HepG2 (cell line): ENCODE results near the gene CTBP1. TPM values are rescaled to one million over a fixed set of nuclear protein-coding genes. Genes with fewer than 3 reads are reported as not detected.

Experiments used
- ATM ChIP-seq: fragments of 450-650 bp; IDR thresholded peaks from 2 replicates; pipeline ENCODE4 v1.7.1; 2017; ENCODE audit warnings: mild to moderate bottlenecking, borderline replicate concordance
- ERF ChIP-seq: IDR thresholded peaks from 2 replicates; pipeline ENCODE4 v1.6.1; 2018; ENCODE audit warnings: missing biosample characterization, missing genetic modification reagents
- IRF2 ChIP-seq: IDR thresholded peaks from 2 replicates; pipeline ENCODE4 v1.6.1; 2018; ENCODE audit warnings: missing genetic modification reagents, missing compliant biosample characterization
- KLF9 ChIP-seq: IDR thresholded peaks from 2 replicates; pipeline ENCODE4 v1.6.1; 2016; ENCODE audit warnings: low read depth
- MEIS1 ChIP-seq: sonication (generic); formaldehyde crosslinking; IDR thresholded peaks from 2 replicates; pipeline ENCODE4 v1.9.0; 2021; ENCODE audit warnings: mild to moderate bottlenecking, missing genetic modification reagents, moderate library complexity, borderline replicate concordance
- SP1 ChIP-seq, 2 experiments: fragments of 450-650 bp in 1 of 2; sonication (generic) in 1 of 2; formaldehyde crosslinking in 1 of 2; IDR thresholded peaks; 2 replicates each; pipeline versions ENCODE4 v1.4.0 to v1.6.1; 2016 to 2020; ENCODE audit warnings: missing genetic modification reagents in 1 of 2
- ZNF619 ChIP-seq: sonication (generic); formaldehyde crosslinking; IDR thresholded peaks from 2 replicates; pipeline ENCODE4 v1.4.0; 2020; ENCODE audit warnings: mild to moderate bottlenecking, missing genetic modification reagents
- ZNF713 ChIP-seq: sonication (generic); formaldehyde crosslinking; IDR thresholded peaks from 2 replicates; pipeline ENCODE4 v1.4.0; 2020; ENCODE audit warnings: mild to moderate bottlenecking, missing genetic modification reagents
- polyA plus RNA-seq, 8 experiments: library from polyadenylated mRNA; depleted of rRNA in 3 of 8; stranded (reverse) in 7 of 8; unstranded in 1 of 8; fragments of >200 nt; fragmentation: Illumina TruSeq in 4 of 8; extraction: Trizol in 4 of 8; gene quantifications; 2 replicates each; pipeline versions ENCODE4 v1.2.1 to v1.2.3, GENCODE V29; 2011 to 2016; ENCODE audit warnings: low read depth in 4 of 8, missing spikeins in 1 of 8, mixed read lengths in 1 of 8; ENCODE audit not compliant: insufficient read depth in 1 of 8
- total RNA-seq, 5 experiments: library from RNA; depleted of rRNA; stranded (reverse); fragments of >200 nt; fragmentation: Illumina TruSeq; extraction: Trizol; gene quantifications; 2 replicates each; pipeline ENCODE4 v1.2.3, GENCODE V29; 2016; ENCODE audit warnings: low read depth in 1 of 5
- TF ChIP-seq, protein P1 (sequence below): sonication (generic); formaldehyde crosslinking; IDR thresholded peaks from 2 replicates; pipeline ENCODE4 v1.5.0; 2020; ENCODE audit warnings: mild to moderate bottlenecking, missing genetic modification reagents, borderline replicate concordance
- TF ChIP-seq, protein P2 (sequence below): sonication (generic); formaldehyde crosslinking; IDR thresholded peaks from 2 replicates; pipeline ENCODE4 v1.8.0; 2022; ENCODE audit warnings: missing genetic modification reagents, mild to moderate bottlenecking, borderline replicate concordance
- TF ChIP-seq, protein P3 (sequence below): sonication (generic); formaldehyde crosslinking; IDR thresholded peaks from one replicate; pipeline ENCODE4 v1.5.1; 2020; ENCODE audit warnings: mild to moderate bottlenecking, missing genetic modification reagents; ENCODE audit errors: not compliant biosample characterization
- TF ChIP-seq, protein P4 (sequence below): sonication (generic); formaldehyde crosslinking; IDR thresholded peaks from 2 replicates; pipeline ENCODE4 v1.5.0; 2020; ENCODE audit warnings: missing genetic modification reagents, mild to moderate bottlenecking, borderline replicate concordance

The CTBP1 gene
- total and polyA plus RNA-seq, 2 of the 13 experiments (the other 11 are each of a cell fraction or from before 2014, with no cell fraction given): 78.5 to 112 TPM

DNA sequence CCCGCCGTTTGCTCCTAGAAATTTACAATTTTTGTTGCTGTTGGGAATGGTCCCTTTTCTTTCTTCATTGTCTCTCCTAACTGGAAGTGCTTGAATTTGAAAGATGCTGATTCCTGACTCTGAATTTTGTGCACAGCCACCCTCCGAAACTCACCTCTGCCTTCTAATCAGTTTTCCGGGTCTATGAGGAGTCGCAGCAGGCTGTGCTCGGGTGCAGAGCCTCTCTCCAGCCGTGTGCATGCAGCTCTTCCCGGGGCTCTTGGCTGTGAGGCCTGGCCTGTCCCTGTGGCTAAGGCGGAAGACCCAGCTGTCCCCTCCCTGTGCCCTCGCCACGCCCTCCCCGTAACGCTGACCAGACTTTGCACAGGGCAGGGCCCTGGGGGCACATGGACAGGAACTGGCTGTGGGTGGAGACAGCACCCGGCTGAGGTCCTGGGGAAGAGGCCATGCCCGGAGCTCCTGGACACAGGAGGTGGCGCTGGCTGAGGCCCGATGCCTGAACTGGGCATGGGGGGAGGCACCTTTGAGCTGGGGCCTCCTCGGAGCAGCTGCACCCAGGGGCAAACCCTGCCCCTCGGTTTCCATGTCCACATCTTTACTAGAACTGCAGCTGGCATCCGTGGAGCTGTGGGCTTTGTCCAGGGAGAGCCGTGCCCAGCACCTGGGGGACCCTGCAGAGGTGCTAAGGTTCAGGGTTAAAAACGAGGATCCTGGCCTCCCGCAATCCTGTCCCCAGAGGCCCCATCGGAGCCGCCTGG, 43.9 kb downstream of the CTBP1 start (continued):
- TF ChIP-seq, protein P1, sequence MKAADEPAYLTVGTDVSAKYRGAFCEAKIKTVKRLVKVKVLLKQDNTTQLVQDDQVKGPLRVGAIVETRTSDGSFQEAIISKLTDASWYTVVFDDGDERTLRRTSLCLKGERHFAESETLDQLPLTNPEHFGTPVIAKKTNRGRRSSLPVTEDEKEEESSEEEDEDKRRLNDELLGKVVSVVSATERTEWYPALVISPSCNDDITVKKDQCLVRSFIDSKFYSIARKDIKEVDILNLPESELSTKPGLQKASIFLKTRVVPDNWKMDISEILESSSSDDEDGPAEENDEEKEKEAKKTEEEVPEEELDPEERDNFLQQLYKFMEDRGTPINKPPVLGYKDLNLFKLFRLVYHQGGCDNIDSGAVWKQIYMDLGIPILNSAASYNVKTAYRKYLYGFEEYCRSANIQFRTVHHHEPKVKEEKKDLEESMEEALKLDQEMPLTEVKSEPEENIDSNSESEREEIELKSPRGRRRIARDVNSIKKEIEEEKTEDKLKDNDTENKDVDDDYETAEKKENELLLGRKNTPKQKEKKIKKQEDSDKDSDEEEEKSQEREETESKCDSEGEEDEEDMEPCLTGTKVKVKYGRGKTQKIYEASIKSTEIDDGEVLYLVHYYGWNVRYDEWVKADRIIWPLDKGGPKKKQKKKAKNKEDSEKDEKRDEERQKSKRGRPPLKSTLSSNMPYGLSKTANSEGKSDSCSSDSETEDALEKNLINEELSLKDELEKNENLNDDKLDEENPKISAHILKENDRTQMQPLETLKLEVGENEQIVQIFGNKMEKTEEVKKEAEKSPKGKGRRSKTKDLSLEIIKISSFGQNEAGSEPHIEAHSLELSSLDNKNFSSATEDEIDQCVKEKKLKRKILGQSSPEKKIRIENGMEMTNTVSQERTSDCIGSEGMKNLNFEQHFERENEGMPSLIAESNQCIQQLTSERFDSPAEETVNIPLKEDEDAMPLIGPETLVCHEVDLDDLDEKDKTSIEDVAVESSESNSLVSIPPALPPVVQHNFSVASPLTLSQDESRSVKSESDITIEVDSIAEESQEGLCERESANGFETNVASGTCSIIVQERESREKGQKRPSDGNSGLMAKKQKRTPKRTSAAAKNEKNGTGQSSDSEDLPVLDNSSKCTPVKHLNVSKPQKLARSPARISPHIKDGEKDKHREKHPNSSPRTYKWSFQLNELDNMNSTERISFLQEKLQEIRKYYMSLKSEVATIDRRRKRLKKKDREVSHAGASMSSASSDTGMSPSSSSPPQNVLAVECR: peak; percentile 94
- TF ChIP-seq KLF9 (0 out of 2 replicates have a peak, but pooled peaks have one; percentile 61), IRF2 (CRISPR knock-in tag) (peak; percentile 85), ZNF619 (0 out of 2 replicates have a peak, but pooled peaks have one; percentile 78), MEIS1 (CRISPR knock-in tag) (no peak; the same call in none of the 2 replicates), SP1 (IDR thresholded peaks at IDR 0.05) (no peak), SP1 (CRISPR knock-in tag; IDR thresholded peaks at IDR 0.05) (peak; percentile 87), ATM (no peak), ZNF713 (CRISPR knock-in tag) (0 out of 2 replicates have a peak, but pooled peaks have one; percentile 89), ERF (peak; percentile 95)
- TF ChIP-seq, protein P2, sequence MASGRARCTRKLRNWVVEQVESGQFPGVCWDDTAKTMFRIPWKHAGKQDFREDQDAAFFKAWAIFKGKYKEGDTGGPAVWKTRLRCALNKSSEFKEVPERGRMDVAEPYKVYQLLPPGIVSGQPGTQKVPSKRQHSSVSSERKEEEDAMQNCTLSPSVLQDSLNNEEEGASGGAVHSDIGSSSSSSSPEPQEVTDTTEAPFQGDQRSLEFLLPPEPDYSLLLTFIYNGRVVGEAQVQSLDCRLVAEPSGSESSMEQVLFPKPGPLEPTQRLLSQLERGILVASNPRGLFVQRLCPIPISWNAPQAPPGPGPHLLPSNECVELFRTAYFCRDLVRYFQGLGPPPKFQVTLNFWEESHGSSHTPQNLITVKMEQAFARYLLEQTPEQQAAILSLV (CRISPR knock-in tag): 0 out of 2 replicates have a peak, but pooled peaks have one; percentile 17
- TF ChIP-seq, protein P3, sequence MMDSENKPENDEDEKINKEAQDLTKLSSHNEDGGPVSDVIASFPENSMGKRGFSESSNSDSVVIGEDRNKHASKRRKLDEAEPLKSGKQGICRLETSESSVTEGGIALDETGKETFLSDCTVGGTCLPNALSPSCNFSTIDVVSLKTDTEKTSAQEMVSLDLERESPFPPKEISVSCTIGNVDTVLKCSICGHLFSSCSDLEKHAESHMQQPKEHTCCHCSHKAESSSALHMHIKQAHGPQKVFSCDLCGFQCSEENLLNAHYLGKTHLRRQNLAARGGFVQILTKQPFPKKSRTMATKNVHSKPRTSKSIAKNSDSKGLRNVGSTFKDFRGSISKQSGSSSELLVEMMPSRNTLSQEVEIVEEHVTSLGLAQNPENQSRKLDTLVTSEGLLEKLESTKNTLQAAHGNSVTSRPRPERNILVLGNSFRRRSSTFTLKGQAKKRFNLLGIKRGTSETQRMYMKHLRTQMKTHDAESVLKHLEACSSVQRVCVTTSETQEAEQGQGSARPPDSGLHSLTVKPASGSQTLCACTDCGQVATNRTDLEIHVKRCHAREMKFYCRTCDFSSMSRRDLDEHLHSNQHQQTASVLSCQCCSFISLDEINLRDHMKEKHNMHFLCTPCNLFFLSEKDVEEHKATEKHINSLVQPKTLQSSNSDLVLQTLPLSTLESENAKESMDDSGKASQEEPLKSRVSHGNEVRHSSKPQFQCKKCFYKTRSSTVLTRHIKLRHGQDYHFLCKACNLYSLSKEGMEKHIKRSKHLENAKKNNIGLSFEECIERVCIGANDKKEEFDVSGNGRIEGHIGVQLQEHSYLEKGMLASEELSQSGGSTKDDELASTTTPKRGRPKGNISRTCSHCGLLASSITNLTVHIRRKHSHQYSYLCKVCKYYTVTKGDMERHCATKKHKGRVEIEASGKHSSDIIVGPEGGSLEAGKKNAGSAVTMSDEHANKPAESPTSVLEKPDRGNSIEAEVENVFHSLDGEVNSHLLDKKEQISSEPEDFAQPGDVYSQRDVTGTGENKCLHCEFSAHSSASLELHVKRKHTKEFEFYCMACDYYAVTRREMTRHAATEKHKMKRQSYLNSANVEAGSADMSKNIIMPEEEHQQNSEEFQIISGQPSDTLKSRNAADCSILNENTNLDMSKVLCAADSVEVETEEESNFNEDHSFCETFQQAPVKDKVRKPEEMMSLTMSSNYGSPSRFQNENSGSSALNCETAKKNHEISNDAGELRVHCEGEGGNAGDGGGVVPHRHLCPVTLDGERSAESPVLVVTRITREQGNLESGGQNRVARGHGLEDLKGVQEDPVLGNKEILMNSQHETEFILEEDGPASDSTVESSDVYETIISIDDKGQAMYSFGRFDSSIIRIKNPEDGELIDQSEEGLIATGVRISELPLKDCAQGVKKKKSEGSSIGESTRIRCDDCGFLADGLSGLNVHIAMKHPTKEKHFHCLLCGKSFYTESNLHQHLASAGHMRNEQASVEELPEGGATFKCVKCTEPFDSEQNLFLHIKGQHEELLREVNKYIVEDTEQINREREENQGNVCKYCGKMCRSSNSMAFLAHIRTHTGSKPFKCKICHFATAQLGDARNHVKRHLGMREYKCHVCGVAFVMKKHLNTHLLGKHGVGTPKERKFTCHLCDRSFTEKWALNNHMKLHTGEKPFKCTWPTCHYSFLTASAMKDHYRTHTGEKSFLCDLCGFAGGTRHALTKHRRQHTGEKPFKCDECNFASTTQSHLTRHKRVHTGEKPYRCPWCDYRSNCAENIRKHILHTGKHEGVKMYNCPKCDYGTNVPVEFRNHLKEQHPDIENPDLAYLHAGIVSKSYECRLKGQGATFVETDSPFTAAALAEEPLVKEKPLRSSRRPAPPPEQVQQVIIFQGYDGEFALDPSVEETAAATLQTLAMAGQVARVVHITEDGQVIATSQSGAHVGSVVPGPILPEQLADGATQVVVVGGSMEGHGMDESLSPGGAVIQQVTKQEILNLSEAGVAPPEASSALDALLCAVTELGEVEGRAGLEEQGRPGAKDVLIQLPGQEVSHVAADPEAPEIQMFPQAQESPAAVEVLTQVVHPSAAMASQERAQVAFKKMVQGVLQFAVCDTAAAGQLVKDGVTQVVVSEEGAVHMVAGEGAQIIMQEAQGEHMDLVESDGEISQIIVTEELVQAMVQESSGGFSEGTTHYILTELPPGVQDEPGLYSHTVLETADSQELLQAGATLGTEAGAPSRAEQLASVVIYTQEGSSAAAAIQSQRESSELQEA: peak; percentile 72
- TF ChIP-seq, protein P4, sequence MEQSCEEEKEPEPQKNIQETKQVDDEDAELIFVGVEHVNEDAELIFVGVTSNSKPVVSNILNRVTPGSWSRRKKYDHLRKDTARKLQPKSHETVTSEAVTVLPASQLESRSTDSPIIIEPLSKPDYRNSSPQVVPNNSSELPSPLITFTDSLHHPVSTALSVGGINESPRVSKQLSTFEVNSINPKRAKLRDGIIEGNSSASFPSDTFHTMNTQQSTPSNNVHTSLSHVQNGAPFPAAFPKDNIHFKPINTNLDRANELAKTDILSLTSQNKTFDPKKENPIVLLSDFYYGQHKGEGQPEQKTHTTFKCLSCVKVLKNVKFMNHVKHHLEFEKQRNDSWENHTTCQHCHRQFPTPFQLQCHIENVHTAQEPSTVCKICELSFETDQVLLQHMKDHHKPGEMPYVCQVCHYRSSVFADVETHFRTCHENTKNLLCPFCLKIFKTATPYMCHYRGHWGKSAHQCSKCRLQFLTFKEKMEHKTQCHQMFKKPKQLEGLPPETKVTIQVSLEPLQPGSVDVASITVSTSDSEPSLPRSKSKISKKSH: peak; percentile 64; the same call in 1 of the 2 replicates
